HAP-1 (cell line): Measurements from ENCODE around the gene SMTNL1.

Experiments used
- DNase-seq, 2 experiments: peaks; one replicate each; pipeline ENCODE4 v3.0.0-alpha.2; 2016 to 2020; ENCODE audit warnings: low spot score in 2 of 2
- H3K27me3 ChIP-seq: fragments of 250-450 bp; sonication (Bioruptor Pico); 2 replicates; pipeline ENCODE4 v1.5.1; 2020; ENCODE audit warnings: low read depth, mild to moderate bottlenecking, moderate library complexity
- H3K36me3 ChIP-seq: fragments of 250-450 bp; sonication (Bioruptor Pico); replicated peaks from 2 replicates; pipeline ENCODE4 v1.5.1; 2020; ENCODE audit warnings: mild to moderate bottlenecking
- H3K4me1 ChIP-seq: fragments of 250-450 bp; sonication (Bioruptor Pico); 2 replicates; pipeline ENCODE4 v1.5.1; 2020; ENCODE audit warnings: mild to moderate bottlenecking
- H3K4me3 ChIP-seq: fragments of 250-450 bp; sonication (Bioruptor Pico); 2 replicates; pipeline ENCODE4 v1.5.1; 2020; ENCODE audit warnings: mild to moderate bottlenecking, moderate library complexity
- H3K9me3 ChIP-seq: fragments of 250-450 bp; sonication (Bioruptor Pico); 2 replicates; pipeline ENCODE4 v1.5.1; 2020; ENCODE audit warnings: mild to moderate bottlenecking, moderate library complexity
- in situ Hi-C: fragments of 300-500 bp; cut with MboI; formaldehyde crosslinking; loops from 3 replicates; pipeline ENCODE4 v1.14.3; 2020; ENCODE audit warnings: low sequenced_read_pairs, inconsistent platforms, mixed read lengths

The SMTNL1 gene

GRCh38 chr11:57544566-57544965, 7.2 kb downstream of the SMTNL1 start:
- in situ Hi-C loops = no loop called here
- Histone ChIP-seq H3K27me3 (no peaks in the 10 kb centered on the region), H3K36me3 (no peaks in the 10 kb centered on the region)

GRCh38 chr11:57545883-57546282, 8.5 kb downstream of the SMTNL1 start:
- Histone ChIP-seq H3K27me3 (no peaks in the 10 kb centered on the region), H3K36me3 (no peaks in the 10 kb centered on the region), H3K9me3 (no peaks in the 10 kb centered on the region), H3K4me3 (no peak overlapping the region), H3K4me1 (no peaks in the 10 kb centered on the region)
- no peak for DNase-seq
- in situ Hi-C loops = no loop called here

More at GRCh38 chr11:57544566-57544965, 7.2 kb downstream of the SMTNL1 start:
- no peaks in the 10 kb centered on the region for H3K9me3 ChIP-seq
- no peak for DNase-seq
- no peaks in the 10 kb centered on the region for H3K4me1 ChIP-seq
- no peak overlapping the region for H3K4me3 ChIP-seq

DNA sequence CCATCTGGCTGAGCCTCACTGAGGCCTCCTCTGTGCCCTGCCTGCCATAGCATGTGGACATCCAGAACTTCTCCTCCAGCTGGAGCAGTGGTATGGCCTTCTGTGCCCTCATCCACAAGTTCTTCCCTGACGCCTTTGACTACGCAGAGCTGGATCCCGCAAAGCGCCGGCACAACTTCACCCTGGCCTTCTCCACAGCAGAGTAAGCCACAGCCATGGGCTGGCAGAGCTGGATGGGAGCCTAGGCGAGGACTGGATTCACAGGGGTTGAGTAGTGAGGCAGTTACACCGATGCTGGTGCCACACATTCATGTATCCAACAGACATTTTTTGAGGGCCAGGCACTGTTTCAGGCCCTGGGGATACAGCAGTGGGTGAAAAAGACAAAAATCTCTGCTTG, 9.1 kb downstream of the SMTNL1 start:
- H3K4me3 ChIP-seq = no peak overlapping the region
- in situ Hi-C loops = no loop called here

GRCh38 chr11:57546869-57547475, 9.6 kb downstream of the SMTNL1 start:
- H3K4me1 ChIP-seq = no peaks in the 10 kb centered on the region
- H3K4me3 ChIP-seq = no peak overlapping the region
- H3K9me3 ChIP-seq = no peaks in the 10 kb centered on the region
- DNase-seq = peak in 1 of 2 experiments; percentile 22
- no peaks in the 10 kb centered on the region for H3K27me3 ChIP-seq
- H3K36me3 ChIP-seq = no peaks in the 10 kb centered on the region
- in situ Hi-C loops = no loop called here

More for the DNA sequence above, 9.1 kb downstream of the SMTNL1 start:
- Histone ChIP-seq H3K36me3 (no peaks in the 10 kb centered on the region), H3K4me1 (no peaks in the 10 kb centered on the region), H3K9me3 (no peaks in the 10 kb centered on the region), H3K27me3 (no peaks in the 10 kb centered on the region)
- no peak for DNase-seq

GRCh38 chr11:57547854-57548377, 10.5 kb downstream of the SMTNL1 start:
- Histone ChIP-seq H3K4me3 (no peak overlapping the region), H3K36me3 (no peaks in the 10 kb centered on the region), H3K27me3 (no peaks in the 10 kb centered on the region), H3K9me3 (no peaks in the 10 kb centered on the region), H3K4me1 (no peaks in the 10 kb centered on the region)
- no peak for DNase-seq
- in situ Hi-C loops = no loop called here

DNA sequence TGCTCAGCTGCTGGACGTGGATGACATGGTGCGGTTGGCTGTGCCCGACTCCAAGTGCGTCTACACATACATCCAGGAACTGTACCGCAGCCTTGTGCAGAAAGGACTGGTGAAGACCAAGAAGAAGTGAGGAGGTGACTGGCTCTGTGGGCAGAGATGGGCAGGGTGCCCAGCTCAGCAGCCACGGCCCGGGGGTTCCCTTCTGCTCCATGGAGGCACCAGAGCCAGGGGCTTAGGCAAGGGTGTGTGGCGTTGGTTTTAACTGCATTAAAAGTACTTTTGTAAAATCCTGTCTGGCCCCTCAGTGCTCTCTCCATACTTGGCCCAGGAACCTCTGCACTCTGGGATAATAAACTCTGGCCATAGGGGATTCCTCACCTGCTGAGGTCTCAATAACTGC, 12.6 kb downstream of the SMTNL1 start:
- Histone ChIP-seq H3K4me1 (no peaks in the 10 kb centered on the region), H3K27me3 (no peaks in the 10 kb centered on the region), H3K4me3 (no peak overlapping the region), H3K9me3 (no peaks in the 10 kb centered on the region), H3K36me3 (no peaks in the 10 kb centered on the region)
- DNase-seq = no peak
- in situ Hi-C loops = no loop called here

- H3K36me3 ChIP-seq = no peaks in the 10 kb centered on the region
- no peaks in the 10 kb centered on the region for H3K27me3 ChIP-seq
- in situ Hi-C loops = no loop called here
- no peaks in the 10 kb centered on the region for H3K9me3 ChIP-seq
- H3K4me3 ChIP-seq = no peak overlapping the region
- no peak for DNase-seq
- H3K4me1 ChIP-seq = no peaks in the 10 kb centered on the region
Measured at GRCh38 chr11:57551941-57552340, 14.5 kb downstream of the SMTNL1 start.

- Histone ChIP-seq H3K27me3 (no peaks in the 10 kb centered on the region), H3K4me1 (no peaks in the 10 kb centered on the region), H3K4me3 (no peak overlapping the region), H3K9me3 (no peaks in the 10 kb centered on the region), H3K36me3 (no peaks in the 10 kb centered on the region)
- in situ Hi-C loops = no loop called here
- no peak for DNase-seq
Measured at GRCh38 chr11:57552479-57552878, 15.1 kb downstream of the SMTNL1 start.

- H3K9me3 ChIP-seq = no peaks in the 10 kb centered on the region
- in situ Hi-C loops = no loop called here
- H3K36me3 ChIP-seq = 0 out of 2 replicates have a peak, but pooled peaks cover 4% of the 10 kb centered on the region
- no peak for DNase-seq
- no peaks in the 10 kb centered on the region for H3K27me3 ChIP-seq
- H3K4me1 ChIP-seq = no peaks in the 10 kb centered on the region
- H3K4me3 ChIP-seq = no peak overlapping the region
Measured at GRCh38 chr11:57555393-57555792, 18.0 kb downstream of the SMTNL1 start.

GRCh38 chr11:57556041-57556440, 18.6 kb downstream of the SMTNL1 start:
- H3K36me3 ChIP-seq = 0 out of 2 replicates have a peak, but pooled peaks cover 4% of the 10 kb centered on the region
- in situ Hi-C loops = no loop called here

GRCh38 chr11:57560146-57560545, 22.8 kb downstream of the SMTNL1 start:
- Histone ChIP-seq H3K36me3 (0 out of 2 replicates have a peak, but pooled peaks cover 4% of the 10 kb centered on the region), H3K4me1 (no peaks in the 10 kb centered on the region), H3K27me3 (no peaks in the 10 kb centered on the region), H3K9me3 (no peaks in the 10 kb centered on the region), H3K4me3 (no peak overlapping the region)
- in situ Hi-C loops = no loop called here
- DNase-seq = no peak

More at GRCh38 chr11:57556041-57556440, 18.6 kb downstream of the SMTNL1 start:
- DNase-seq = no peak
- H3K27me3 ChIP-seq = no peaks in the 10 kb centered on the region
- H3K9me3 ChIP-seq = no peaks in the 10 kb centered on the region
- H3K4me1 ChIP-seq = no peaks in the 10 kb centered on the region
- no peak overlapping the region for H3K4me3 ChIP-seq

DNA sequence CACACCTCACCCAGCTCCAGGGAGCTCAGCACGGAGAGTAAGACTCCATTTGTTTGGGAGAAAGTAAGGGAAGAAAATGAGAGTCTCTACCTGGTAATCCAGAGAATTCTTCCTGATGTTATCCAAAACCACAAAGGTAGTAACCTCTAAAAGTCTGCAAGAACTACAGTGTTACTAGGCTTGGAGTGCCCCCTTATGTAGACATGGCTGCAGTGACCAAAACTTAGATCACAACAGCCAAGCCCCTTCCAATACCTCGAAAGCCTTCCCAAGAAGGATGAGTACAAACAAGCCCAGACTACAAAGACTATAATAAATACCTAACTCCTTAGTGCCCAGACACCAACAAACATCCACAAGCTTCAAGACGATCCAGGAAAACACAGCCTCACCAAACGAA, 25.2 kb downstream of the SMTNL1 start:
- 0 out of 2 replicates have a peak, but pooled peaks cover 4% of the 10 kb centered on the region for H3K36me3 ChIP-seq
- H3K4me1 ChIP-seq = no peaks in the 10 kb centered on the region; the same call in 1 of the 2 replicates
- in situ Hi-C loops = no loop called here
- no peak for DNase-seq
- no peak overlapping the region for H3K4me3 ChIP-seq
- H3K9me3 ChIP-seq = no peaks in the 10 kb centered on the region
- no peaks in the 10 kb centered on the region for H3K27me3 ChIP-seq

GRCh38 chr11:57566005-57566904, 28.9 kb downstream of the SMTNL1 start:
- no peak for DNase-seq

More at GRCh38 chr11:57566005-57566904, 28.9 kb downstream of the SMTNL1 start:
- Histone ChIP-seq H3K4me3 (peak overlapping the region; percentile 1; the same call in 1 of the 2 replicates), H3K9me3 (no peaks in the 10 kb centered on the region), H3K27me3 (no peaks in the 10 kb centered on the region), H3K4me1 (peaks cover 2% of the 10 kb centered on the region; the same call in 1 of the 2 replicates), H3K36me3 (no peaks in the 10 kb centered on the region)
- in situ Hi-C loops = loop anchor here (5.0 kb wide), 1 partner anchor 76 kb away; no protein-coding TSS in a partner anchor
